Measurements from ENCODE around the gene CREBBP.
"Not testable (repeated sequence)": the region's sequence is repeated elsewhere in the genome, so short reads cannot be mapped to it uniquely, and the experiment has no call there.

The CREBBP gene

GRCh38 chr16:3718019-3718391, 162.5 kb downstream of the CREBBP start:
- H3K36me3 ChIP-seq (replicated peaks), result no peaks in the 10 kb centered on the region
- H3K27ac ChIP-seq, result peak overlapping the region; percentile 88
- H3K4me3 ChIP-seq (ENCODE audit: low read depth, low read length), result peak overlapping the region; percentile 89
- no peak for TF ChIP-seq CTCF (IDR thresholded peaks at IDR 0.05; ENCODE audit: low read depth, low read length, missing control alignments)
- in situ Hi-C loops (cut with HindIII; ENCODE audit: low pct_ligation_motif_present, low sequenced_read_pairs), result no loop called here
- DNase-seq, result no peak
- no peaks in the 10 kb centered on the region for H3K27me3 ChIP-seq (replicated peaks)

GRCh38 chr16:3717235-3718018, 163.1 kb downstream of the CREBBP start, which contains the start of gene TRAP1:
TSS of gene TRAP1 (minus strand) at chr16:3717524. CDS start at chr16:3717508, 16 bp downstream.
- in situ Hi-C loops (cut with HindIII; ENCODE audit: low pct_ligation_motif_present, low sequenced_read_pairs), result no loop called here
- H3K4me3 ChIP-seq (ENCODE audit: low read depth, low read length), result peak within 1 kb of the TSS; percentile 89
- no peaks in the 10 kb centered on the region for H3K36me3 ChIP-seq (replicated peaks)
- no peaks in the 10 kb centered on the region for H3K27me3 ChIP-seq (replicated peaks)
- peak within 1 kb of the TSS; percentile 88 for H3K27ac ChIP-seq
- no peak for TF ChIP-seq CTCF (IDR thresholded peaks at IDR 0.05; ENCODE audit: low read depth, low read length, missing control alignments)
- peak; percentile 67 for DNase-seq

GRCh38 chr16:3716831-3717234, 163.7 kb downstream of the CREBBP start:
- peak; percentile 6 for DNase-seq
- Histone ChIP-seq H3K27ac (peak overlapping the region; percentile 88), H3K4me3 (ENCODE audit: low read depth, low read length) (peak overlapping the region; percentile 89), H3K27me3 (replicated peaks) (no peaks in the 10 kb centered on the region), H3K36me3 (replicated peaks) (no peaks in the 10 kb centered on the region)
- in situ Hi-C loops (cut with HindIII; ENCODE audit: low pct_ligation_motif_present, low sequenced_read_pairs), result no loop called here
- no peak for TF ChIP-seq CTCF (IDR thresholded peaks at IDR 0.05; ENCODE audit: low read depth, low read length, missing control alignments)

GRCh38 chr16:3715430-3715829, 165.1 kb downstream of the CREBBP start:
- no peak for TF ChIP-seq CTCF (IDR thresholded peaks at IDR 0.05; ENCODE audit: low read depth, low read length, missing control alignments)
- Histone ChIP-seq H3K36me3 (replicated peaks) (no peaks in the 10 kb centered on the region), H3K27ac (no peak overlapping the region), H3K4me3 (ENCODE audit: low read depth, low read length) (no peak overlapping the region), H3K27me3 (replicated peaks) (no peaks in the 10 kb centered on the region)
- in situ Hi-C loops (cut with HindIII; ENCODE audit: low pct_ligation_motif_present, low sequenced_read_pairs), result no loop called here
- DNase-seq, result no peak

GRCh38 chr16:3714378-3714777, 166.1 kb downstream of the CREBBP start:
- H3K4me3 ChIP-seq (ENCODE audit: low read depth, low read length); in situ Hi-C loops (cut with HindIII; ENCODE audit: low pct_ligation_motif_present, low sequenced_read_pairs); DNase-seq: not testable (repeated sequence)

GRCh38 chr16:3713587-3714242, 166.8 kb downstream of the CREBBP start:
- TF ChIP-seq CTCF (IDR thresholded peaks at IDR 0.05; ENCODE audit: low read depth, low read length, missing control alignments), result no peak
- Histone ChIP-seq H3K36me3 (replicated peaks) (no peaks in the 10 kb centered on the region), H3K27ac (no peak overlapping the region), H3K27me3 (replicated peaks) (no peaks in the 10 kb centered on the region), H3K4me3 (ENCODE audit: low read depth, low read length) (no peak overlapping the region)
- in situ Hi-C loops (cut with HindIII; ENCODE audit: low pct_ligation_motif_present, low sequenced_read_pairs), result no loop called here
- DNase-seq, result no peak

More at GRCh38 chr16:3714378-3714777, 166.1 kb downstream of the CREBBP start:
- H3K36me3 ChIP-seq (replicated peaks); H3K27ac ChIP-seq; H3K27me3 ChIP-seq (replicated peaks): not testable (repeated sequence)
